ENCODE data around the gene FMN2.

Gene FMN2

DNA sequence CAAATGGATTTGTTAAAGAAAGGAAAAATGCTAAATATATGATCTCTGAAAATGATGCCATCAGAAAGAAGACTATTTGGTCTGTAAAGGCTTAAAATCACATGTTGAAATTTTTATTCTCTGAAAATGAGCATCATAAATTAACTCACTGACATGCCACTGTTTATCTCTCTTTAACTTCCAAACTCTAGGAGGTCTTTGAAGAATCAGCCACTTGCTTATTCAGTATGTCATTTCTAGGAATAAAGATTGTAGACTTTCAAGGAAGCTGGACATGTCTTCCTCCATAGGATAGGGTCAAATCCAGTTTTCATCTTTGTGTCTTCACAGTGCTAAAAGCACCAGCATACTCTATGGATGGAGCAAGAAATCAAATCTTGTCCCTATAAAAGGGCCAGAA lies 147.6 kb downstream of the FMN2 start:
- H3K27me3 ChIP-seq (ENCODE audit: insufficient read depth, poor library complexity, severe bottlenecking): no peaks in the 10 kb centered on the region
- H3K4me3 ChIP-seq (replicated peaks; ENCODE audit: insufficient read depth, low read length): no peak overlapping the region
- TF ChIP-seq SPI1 (IDR thresholded peaks at IDR 0.05; ENCODE audit: borderline replicate concordance, low read depth) (no peak), POLR2AphosphoS5 (IDR thresholded peaks at IDR 0.05; ENCODE audit: low read depth) (no peak), GABPA (IDR thresholded peaks at IDR 0.05; ENCODE audit: low read depth) (no peak)
- TF ChIP-seq, protein P1, sequence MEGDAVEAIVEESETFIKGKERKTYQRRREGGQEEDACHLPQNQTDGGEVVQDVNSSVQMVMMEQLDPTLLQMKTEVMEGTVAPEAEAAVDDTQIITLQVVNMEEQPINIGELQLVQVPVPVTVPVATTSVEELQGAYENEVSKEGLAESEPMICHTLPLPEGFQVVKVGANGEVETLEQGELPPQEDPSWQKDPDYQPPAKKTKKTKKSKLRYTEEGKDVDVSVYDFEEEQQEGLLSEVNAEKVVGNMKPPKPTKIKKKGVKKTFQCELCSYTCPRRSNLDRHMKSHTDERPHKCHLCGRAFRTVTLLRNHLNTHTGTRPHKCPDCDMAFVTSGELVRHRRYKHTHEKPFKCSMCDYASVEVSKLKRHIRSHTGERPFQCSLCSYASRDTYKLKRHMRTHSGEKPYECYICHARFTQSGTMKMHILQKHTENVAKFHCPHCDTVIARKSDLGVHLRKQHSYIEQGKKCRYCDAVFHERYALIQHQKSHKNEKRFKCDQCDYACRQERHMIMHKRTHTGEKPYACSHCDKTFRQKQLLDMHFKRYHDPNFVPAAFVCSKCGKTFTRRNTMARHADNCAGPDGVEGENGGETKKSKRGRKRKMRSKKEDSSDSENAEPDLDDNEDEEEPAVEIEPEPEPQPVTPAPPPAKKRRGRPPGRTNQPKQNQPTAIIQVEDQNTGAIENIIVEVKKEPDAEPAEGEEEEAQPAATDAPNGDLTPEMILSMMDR (IDR thresholded peaks at IDR 0.05; ENCODE audit: insufficient read depth, low read length): no peak
- TF ChIP-seq, protein P2, sequence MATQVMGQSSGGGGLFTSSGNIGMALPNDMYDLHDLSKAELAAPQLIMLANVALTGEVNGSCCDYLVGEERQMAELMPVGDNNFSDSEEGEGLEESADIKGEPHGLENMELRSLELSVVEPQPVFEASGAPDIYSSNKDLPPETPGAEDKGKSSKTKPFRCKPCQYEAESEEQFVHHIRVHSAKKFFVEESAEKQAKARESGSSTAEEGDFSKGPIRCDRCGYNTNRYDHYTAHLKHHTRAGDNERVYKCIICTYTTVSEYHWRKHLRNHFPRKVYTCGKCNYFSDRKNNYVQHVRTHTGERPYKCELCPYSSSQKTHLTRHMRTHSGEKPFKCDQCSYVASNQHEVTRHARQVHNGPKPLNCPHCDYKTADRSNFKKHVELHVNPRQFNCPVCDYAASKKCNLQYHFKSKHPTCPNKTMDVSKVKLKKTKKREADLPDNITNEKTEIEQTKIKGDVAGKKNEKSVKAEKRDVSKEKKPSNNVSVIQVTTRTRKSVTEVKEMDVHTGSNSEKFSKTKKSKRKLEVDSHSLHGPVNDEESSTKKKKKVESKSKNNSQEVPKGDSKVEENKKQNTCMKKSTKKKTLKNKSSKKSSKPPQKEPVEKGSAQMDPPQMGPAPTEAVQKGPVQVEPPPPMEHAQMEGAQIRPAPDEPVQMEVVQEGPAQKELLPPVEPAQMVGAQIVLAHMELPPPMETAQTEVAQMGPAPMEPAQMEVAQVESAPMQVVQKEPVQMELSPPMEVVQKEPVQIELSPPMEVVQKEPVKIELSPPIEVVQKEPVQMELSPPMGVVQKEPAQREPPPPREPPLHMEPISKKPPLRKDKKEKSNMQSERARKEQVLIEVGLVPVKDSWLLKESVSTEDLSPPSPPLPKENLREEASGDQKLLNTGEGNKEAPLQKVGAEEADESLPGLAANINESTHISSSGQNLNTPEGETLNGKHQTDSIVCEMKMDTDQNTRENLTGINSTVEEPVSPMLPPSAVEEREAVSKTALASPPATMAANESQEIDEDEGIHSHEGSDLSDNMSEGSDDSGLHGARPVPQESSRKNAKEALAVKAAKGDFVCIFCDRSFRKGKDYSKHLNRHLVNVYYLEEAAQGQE (IDR thresholded peaks at IDR 0.05; ENCODE audit: insufficient replicate concordance, low read depth): no peak
- H3K27ac ChIP-seq (replicated peaks): no peak overlapping the region
- DNase-seq (ENCODE audit: low read depth in 1 of 2, low spot score in 1 of 2): no peak

DNA sequence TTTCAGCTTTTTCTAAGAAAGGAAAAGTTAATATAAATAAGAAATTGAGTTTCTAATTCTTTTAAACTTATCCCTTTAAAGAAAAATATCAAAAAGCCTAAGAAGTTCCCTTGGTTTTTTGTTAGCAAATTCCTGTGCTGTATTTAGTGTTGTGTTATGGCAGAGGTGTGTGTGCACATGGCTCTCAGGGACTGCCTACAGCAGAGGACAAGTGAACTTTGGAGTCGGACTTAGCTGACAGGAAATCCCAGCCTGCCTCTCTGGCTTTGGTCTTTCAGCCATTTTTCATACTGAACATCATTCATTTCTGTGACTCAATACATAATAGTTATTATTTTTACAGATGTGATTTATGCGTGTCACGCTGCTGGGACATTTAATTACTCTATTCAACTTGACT lies 149.6 kb downstream of the FMN2 start:
- DNase-seq (ENCODE audit: low read depth in 1 of 2, low spot score in 1 of 2): no peak
- Histone ChIP-seq H3K27me3 (ENCODE audit: insufficient read depth, poor library complexity, severe bottlenecking) (no peaks in the 10 kb centered on the region), H3K27ac (replicated peaks) (no peak overlapping the region), H3K4me3 (replicated peaks; ENCODE audit: insufficient read depth, low read length) (no peak overlapping the region)
- TF ChIP-seq GABPA (IDR thresholded peaks at IDR 0.05; ENCODE audit: low read depth) (no peak), POLR2AphosphoS5 (IDR thresholded peaks at IDR 0.05; ENCODE audit: low read depth) (no peak), SPI1 (IDR thresholded peaks at IDR 0.05; ENCODE audit: borderline replicate concordance, low read depth) (no peak)
- TF ChIP-seq, protein P1 (IDR thresholded peaks at IDR 0.05; ENCODE audit: insufficient read depth, low read length): no peak
- TF ChIP-seq, protein P2 (IDR thresholded peaks at IDR 0.05; ENCODE audit: insufficient replicate concordance, low read depth): no peak

DNA sequence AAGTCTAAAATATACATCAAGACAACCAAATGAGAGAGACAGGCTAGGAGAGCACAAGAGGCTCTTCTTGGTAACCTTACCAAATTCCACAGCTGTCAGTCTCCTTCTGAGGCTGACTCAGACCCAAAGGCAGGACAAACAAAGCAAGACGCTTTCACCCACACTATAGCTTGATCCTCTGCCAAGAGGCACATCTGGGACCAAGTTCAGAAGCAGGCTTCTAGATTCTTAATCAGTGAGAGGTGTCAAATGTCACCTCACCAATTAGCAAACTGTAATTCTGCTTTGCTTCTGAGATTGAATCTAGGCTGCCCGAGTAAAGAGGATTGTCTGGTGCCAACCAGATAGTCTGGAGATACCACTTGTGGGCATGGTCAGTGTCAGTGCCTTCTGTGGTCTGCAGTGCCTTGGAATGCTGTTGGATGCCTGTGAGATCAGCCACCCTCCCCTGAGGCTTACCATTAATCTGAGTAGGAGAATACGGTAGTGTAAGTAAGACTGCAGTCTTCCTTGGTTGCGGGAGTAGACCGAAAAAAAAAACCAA lies 151.0 kb downstream of the FMN2 start:
- H3K4me3 ChIP-seq (replicated peaks; ENCODE audit: insufficient read depth, low read length): no peak overlapping the region
- no peaks in the 10 kb centered on the region for H3K27me3 ChIP-seq (ENCODE audit: insufficient read depth, poor library complexity, severe bottlenecking)
- no peak overlapping the region for H3K27ac ChIP-seq (replicated peaks)
- DNase-seq (ENCODE audit: low read depth in 1 of 2, low spot score in 1 of 2): no peak
- TF ChIP-seq, protein P2 (IDR thresholded peaks at IDR 0.05; ENCODE audit: insufficient replicate concordance, low read depth): no peak
- TF ChIP-seq GABPA (IDR thresholded peaks at IDR 0.05; ENCODE audit: low read depth) (no peak), SPI1 (IDR thresholded peaks at IDR 0.05; ENCODE audit: borderline replicate concordance, low read depth) (no peak), POLR2AphosphoS5 (IDR thresholded peaks at IDR 0.05; ENCODE audit: low read depth) (no peak)
